OCI-LY1 (cell line): ENCODE data around the gene CHRD.

ENCODE experiments used
- EZH2 ChIP-seq: fragments of 200-600 bp; sonication (generic), shearing (Covaris generic); IDR thresholded peaks from 2 replicates; pipeline ENCODE4 v1.8.0; 2017; ENCODE audit warnings: borderline replicate concordance, mixed run types, mild to moderate bottlenecking, antibody characterized with exemption, low read length, moderate library complexity, mixed read lengths
- TF ChIP-seq, protein P1 (sequence below): fragments of 200-600 bp; sonication (generic), shearing (Covaris generic); IDR thresholded peaks from 2 replicates; pipeline ENCODE4 v1.5.1; 2017; ENCODE audit warnings: mild to moderate bottlenecking, antibody characterized with exemption, low read length, moderate library complexity, mixed read lengths

DNA sequence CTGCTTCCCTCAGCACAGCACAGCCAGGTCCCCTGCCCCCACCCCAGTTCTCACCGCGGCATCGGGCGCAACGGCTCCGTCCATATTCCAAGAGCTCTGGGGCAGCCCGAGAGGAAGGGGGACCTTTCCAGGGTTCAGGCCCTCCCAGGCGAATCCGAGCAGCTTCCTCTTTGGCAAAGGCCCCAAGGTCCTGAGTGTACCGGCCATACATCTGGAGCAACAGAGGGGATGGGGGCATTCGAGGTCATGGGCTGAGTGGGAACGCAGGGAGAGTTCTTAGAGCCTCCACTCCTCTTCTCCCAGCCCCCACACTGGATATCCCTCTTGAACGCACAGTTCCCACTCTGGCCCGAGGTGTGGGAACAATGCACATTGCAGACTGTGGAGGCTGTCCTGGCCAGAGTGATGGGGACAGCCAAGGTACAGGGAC is 20.9 kb upstream of the CHRD start:
- TF ChIP-seq, protein P1, sequence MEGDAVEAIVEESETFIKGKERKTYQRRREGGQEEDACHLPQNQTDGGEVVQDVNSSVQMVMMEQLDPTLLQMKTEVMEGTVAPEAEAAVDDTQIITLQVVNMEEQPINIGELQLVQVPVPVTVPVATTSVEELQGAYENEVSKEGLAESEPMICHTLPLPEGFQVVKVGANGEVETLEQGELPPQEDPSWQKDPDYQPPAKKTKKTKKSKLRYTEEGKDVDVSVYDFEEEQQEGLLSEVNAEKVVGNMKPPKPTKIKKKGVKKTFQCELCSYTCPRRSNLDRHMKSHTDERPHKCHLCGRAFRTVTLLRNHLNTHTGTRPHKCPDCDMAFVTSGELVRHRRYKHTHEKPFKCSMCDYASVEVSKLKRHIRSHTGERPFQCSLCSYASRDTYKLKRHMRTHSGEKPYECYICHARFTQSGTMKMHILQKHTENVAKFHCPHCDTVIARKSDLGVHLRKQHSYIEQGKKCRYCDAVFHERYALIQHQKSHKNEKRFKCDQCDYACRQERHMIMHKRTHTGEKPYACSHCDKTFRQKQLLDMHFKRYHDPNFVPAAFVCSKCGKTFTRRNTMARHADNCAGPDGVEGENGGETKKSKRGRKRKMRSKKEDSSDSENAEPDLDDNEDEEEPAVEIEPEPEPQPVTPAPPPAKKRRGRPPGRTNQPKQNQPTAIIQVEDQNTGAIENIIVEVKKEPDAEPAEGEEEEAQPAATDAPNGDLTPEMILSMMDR, result no peak
- no peak for TF ChIP-seq EZH2
